T-helper 1 cell (primary cell): ENCODE results near the gene ATAD3B.
A peak's percentile ranks its signal among the peaks of the same experiment; 100 is the strongest.
"Not testable (repeated sequence)": the region's sequence is repeated elsewhere in the genome, so short reads cannot be mapped to it uniquely, and the experiment has no call there.

ENCODE experiments used
- DNase-seq, 5 donors: peaks; one replicate each; pipeline ENCODE4 v3.0.0-alpha.2; 2012 to 2020

Gene ATAD3B

DNA sequence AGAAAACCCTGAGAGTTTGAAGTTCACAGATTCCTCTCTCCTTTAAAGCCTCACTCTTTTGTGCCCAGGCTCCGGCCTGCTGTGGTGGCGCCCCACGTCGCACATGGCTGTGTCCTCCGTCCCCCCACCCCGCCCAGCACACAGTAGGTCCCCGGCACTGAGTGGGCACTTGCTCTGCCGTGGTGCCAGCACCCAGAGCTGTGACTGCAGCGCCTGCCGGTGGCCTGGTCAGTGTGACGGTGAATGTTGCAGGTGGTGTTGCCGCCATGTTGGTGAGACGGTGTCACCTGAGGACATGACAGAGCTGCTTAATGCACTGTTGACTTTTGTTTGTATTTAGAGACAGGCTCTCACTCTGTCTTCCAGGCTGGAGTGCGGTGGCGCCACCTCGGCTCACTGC, 18.7 kb upstream of the ATAD3B start:
- DNase-seq, result no peak

DNA sequence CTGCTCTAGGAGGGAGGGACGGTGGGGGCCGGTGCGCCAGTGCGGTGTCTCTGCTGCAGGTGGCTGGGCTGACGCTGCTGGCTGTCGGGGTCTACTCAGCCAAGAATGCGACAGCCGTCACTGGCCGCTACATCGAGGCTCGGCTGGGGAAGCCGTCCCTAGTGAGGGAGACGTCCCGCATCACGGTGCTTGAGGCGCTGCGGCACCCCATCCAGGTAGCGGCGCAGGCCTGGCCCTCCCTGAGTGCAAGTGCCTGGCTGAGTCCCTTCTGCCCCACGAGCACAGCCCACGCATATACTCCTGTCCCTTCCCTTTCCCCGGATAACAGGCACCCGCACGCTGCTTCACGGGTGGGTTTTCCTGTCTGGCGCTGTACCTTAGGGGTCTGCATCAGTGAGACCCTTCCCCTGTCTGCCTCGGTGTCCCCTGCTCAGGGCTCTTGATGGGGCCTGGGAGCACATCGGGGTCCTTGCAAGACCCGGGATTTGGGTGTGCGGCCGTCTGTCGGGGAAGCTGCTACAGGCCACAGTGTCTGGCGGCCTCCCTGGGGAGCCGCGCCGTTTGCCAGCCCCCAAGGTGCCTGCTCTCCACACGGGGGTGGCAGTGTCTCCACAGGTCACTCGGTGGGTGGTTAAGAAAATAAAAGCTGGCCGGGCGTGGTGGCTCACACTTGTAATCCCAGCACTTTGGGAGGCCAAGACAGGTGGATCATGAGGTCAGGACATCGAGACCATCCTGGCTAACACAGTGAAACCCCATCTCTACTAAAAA, 17.1 kb upstream of the ATAD3B start:
- not testable (repeated sequence) for DNase-seq

DNA sequence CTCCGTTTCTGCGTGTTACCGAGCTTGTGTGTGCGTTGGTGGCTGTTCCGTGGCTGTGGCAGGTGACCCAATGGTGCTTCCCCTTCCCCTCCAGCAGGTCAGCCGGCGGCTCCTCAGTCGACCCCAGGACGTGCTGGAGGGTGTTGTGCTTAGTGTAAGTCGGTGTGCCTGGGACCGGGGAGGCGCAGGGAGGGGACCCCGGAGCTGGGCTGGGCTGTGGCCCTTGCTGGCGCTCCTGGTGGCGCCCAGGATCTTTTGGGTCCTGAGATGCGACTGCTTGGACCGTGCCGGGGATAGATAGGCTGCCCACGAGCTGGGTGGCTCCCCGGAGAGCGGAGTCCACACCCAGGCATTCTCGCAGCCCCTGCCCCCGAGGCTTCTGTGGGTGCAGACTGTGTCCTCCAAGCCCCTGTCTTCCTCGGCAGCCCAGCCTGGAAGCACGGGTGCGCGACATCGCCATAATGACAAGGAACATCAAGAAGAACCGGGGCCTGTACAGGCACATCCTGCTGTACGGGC, 16.1 kb upstream of the ATAD3B start:
- DNase-seq, result no peak

DNA sequence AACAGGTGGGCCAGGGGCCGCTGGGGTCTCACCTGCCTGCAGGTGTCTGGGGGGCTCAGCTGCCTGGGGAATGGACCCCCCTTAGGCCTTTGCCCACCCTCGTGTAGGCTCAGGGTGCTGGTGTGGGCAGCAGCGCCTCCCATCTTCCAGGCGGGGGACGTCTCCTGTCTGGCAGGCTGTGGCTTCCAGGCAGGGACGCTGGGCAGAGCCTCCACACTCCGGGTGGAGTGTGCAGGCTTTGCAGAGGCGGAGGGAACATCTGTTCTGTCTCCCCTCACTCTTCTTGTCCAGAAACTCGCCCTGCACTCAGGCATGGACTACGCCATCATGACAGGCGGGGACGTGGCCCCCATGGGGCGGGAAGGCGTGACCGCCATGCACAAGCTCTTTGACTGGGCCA, 15.6 kb upstream of the ATAD3B start:
- DNase-seq, result not testable (repeated sequence)

DNA sequence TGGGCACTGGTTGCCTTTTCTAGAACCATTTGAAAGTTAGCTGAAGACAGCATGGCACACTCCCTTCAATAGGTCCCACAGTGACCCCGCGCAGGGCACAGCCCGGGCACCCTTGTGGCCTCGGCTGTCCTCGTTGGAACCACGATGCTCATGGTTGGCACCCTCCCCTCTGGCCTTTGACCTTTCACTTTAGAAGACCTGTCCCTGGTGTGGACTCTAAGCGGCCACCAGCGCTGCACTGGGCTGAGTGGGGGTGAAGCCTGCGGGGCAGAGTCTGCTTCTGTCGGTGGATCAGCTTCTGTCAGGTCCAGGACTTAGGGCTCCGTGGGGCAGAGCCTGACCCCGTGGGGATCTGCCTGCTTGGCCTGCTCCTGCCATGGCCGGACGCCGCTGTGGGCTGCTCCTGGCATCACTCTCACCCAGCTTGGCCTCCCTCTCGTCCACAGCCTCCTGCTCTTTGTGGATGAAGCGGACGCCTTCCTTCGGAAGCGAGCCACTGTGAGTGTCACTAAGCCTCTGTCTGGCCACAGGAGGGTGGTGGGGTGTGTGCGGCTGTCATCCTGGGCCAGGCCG, 14.8 kb upstream of the ATAD3B start:
- not testable (repeated sequence) for DNase-seq

DNA sequence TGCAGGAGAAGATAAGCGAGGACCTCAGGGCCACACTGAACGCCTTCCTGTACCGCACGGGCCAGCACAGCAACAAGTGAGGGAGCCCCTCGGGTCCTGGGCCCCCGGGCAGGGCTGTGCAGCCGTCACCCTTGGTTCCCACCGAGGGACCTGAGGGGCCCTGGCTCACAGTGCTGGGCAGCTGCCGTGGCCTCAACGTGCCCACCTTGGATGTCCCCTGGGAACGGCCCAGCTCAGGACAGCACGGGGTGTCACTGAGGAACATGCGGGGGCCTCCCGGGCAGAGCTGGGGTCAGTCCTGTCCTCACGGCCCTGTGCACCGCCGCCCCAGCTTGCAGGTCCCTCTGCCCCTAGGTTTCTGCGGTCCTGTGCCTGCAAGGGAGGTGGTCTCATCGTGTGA, 12.4 kb upstream of the ATAD3B start:
- not testable (repeated sequence) for DNase-seq

DNA sequence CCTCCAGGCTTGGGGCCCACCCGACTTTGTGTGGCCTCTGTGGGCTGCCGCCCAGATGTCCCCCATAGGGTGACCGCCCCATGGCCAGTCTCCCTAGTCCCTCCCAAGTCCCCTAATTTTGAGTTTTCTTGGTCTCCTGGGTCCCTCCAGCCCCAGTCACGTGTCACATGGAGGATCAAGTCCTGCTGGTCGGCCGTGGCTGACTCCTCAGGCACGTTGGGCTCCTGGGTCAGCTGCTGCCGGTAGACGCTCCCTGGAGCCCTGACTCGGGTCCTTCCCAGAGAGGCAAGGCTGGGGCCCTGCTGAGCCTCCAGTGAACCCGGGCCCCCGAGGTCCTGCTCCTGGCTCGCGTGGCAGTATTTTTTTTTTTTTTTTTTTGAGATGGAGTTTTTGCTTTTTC, 11.9 kb upstream of the ATAD3B start:
- DNase-seq, result not testable (repeated sequence)

DNA sequence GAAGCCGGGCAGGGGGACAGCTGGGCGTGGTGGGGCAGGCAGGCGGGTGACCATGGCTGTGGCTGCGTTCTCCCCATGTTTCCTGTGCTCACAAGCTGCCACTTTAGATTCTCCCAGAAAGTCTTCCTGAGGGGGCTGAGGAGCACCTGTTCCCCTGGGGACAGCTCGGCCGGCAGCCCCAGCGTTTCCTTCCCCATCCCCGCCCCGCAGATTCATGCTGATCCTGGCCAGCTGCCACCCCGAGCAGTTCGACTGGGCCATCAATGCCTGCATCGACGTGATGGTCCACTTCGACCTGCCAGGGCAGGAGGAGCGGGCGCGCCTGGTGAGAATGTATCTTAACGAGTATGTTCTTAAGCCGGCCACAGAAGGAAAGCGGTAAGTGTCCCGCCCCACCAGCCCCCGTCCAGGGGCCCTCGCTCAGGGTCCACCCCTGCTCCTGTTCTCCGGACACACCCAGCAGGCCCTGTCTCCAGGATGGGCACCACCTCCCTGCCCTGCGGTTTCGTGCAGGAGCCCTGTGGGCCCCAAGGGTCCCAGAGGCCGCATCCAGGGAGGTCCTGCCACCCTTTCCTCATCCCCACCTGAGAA, 10.9 kb upstream of the ATAD3B start:
- DNase-seq, result no peak

DNA sequence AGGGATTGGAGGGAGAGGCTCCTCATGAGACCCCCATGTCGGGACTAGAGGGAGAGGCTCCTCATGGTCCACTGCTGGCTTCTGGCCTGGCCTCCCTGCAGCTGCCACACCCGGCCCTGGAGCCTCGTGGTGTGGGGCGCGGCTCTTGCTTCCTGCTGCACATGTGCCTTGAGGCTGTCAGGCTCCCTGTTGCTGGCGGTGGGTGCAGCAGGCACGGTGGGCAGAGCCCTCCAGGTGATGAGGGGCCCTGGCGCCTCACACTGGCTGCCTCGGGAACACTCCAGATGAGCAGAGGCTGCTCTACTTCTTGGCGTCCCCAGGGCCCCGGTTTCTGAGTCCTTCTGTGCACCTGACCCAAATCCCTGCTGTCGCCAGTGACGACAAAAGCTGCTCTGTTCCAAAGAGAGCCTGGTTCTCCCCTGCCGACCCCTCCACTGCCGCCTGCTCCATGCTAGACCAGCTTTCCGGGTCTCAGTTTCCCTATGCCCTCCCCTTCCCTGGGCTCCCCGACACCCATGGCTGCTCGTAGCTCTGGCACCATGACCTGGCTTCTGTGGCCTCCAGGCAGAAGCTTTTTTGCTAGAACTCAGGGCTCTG, 9.7 kb upstream of the ATAD3B start:
- no peak for DNase-seq

DNA sequence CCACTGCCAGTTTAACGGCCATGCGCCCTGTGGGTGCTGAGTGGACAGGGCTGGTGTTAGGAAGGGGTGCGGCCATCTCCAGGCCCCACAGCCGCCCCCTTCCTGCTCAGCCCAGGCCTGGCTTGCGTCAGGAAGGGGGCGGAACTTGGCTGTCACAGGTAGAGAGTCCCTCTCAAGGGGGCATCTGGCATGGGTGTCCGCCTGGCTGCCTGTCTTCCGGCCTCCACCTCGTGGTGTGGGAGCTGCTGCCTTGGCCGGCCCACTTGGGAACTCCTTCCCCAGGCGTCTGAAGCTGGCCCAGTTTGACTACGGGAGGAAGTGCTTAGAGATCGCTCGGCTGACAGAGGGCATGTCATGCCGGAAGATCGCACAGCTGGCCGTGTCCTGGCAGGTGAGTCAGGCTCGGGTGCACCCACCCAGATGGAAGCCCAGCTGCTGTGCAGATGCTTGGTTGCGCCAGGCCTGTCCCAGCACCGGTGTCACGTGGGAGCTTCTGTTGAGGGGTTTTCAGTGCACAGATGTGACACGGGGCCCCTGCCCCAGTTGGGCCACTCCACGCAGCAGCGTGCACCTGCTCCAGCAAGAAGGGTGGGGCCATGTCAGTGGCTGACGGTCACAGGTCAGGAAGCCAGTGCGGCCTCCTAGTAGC, 9.1 kb upstream of the ATAD3B start:
- peak in 1 of 5 donors; percentile 9 for DNase-seq

DNA sequence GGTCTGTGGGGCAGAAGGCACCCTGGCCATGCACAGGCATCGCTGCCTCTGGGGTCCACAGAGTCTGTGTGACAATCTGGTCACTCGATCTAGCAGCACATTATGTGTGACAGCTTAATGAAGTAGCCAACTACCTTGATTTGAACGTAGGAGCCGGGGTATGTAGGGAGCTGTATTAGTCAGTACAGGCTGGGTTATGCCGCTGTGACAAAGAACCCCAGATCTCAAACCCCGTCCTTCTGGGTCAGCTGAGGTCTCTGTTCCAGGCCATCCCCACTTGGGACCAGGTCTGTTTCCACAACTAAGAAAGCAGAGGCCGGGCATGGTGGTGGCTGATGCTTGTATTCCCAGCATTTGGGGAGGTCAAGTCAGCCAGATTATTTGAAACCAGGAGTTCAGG, 8.3 kb upstream of the ATAD3B start:
- DNase-seq, result no peak

DNA sequence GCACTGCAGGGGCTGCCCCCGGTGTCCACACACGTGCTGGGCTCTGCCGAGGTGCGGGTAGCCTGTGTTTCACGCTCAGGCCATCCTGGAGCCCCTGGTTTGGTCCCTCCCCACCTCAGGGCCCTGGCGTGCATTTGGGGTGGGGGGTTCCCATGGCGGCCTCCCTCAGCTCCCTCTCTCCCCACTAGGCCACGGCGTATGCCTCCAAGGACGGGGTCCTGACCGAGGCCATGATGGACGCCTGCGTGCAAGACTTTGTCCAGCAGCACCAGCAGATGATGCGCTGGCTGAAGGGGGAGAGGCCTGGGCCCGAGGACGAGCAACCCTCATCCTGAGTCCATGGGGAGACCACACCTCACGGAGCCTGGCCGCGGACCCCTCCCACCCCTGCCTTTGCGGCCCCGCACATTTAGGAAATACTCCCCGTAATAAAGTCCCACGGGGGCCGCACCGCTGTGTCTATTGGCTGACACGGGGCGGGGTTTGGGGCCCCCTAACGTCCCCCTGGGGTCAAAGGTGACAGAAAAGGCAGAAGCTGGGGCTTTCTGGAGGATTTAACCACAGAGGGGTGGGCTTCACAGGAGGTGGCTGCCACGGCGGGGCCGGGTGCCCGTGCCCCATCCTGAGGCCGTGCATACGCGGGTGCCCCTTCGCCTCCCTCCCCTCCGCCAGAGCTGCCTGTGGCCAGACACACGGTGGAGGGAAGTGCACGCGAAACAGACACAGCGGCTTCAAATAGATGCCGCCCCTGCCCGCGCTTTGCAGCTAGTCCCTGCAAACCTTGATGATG, 3.2 kb upstream of the ATAD3B start:
- DNase-seq, result not testable (repeated sequence)

DNA sequence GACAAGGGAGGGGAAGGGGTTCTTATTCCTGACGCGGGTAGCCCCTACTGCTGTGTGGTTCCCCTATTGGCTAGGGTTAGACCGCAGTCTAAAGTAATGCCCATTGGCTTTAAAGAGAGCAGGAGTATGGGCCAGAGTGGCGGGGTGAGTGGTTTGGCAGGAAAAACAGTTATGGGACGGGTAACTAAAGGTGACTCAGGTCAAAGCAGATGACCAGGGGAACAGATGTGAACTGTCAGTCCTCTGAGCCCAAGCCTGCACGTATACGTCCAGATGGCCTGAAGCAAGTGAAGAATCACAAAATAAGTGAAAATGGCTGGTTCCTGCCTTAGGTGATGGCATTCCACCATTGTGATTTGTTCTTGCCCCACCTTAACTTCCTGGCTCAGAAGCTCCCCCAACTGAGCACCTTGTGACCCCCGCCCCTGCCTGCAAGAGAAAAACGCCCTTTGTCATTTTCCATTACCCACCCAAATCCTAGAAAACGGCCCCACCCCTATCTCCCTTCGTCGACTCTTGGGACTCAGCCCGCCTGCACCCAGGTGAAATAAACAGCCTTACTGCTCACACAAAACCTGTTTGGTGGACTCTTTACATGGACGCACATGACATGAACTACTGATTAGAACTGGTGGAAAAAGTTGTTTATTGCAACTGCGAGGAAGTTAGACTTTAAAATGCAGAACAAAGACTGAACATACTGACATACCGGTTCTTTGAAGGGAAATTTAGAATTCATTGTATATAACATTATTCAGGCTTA, 758 bp upstream of the ATAD3B start:
- DNase-seq, result peak in 1 of 5 donors; percentile 9

DNA sequence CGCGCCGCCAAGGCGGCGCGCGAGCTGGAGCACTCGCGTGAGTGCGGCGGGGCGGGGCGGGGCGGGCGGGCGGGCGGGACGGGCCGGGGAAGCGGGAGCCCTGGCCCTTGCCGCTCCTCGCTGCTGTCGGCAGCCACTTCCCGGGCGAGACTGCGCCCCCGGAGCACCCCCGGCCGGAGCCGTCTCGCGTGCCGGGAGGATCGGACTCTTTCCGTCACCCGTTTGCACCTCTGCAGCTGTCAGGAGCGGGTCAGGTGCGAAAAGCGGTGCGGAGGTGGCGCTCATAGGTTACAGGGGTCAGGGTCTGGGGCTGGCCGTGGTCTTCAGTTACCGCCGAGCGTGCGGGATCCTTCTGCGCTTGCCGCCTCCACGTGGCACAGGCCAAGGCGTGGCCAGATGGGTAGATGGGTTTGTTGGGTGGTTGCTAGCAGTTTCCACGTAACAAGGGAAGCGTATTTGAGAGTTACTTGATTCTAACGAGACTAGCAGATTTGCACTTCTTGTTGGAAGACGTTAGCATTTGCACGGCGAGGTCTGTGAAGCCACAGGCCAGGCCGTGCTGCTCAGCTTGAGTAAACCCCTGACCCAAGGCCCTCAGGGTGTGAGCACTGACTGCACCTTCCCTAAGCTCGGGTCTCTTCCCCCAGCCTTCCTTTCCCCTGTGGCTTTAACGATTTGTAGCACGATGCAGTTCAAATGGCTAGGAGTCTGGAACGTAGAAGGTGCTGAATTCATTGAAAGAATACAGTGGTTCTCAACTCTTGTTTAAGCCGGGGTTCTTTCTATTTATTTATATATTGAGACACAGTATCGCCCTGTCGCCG, 700 bp downstream of the ATAD3B start:
- DNase-seq, result peak in 1 of 5 donors; percentile 15

DNA sequence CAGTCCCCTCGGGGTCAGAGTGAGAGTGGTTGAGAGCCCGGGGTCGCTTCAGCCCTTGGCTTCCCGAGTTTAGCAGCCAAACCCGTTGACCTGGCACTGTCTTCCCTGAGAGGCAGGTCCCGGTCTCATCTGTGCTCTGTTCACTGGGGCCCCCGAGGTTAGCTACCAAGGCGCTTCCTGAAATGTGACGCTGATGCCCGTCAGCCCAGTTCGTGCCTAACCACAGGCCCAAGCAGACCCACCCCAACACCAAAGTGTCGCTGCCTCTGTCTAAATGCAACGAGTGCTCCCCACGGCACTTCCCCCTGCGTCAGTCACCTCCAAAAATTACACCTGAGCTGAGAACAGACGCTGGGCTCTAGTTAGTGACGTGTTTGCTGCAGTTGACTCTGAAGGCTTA, 4.4 kb downstream of the ATAD3B start:
- not testable (repeated sequence) for DNase-seq

DNA sequence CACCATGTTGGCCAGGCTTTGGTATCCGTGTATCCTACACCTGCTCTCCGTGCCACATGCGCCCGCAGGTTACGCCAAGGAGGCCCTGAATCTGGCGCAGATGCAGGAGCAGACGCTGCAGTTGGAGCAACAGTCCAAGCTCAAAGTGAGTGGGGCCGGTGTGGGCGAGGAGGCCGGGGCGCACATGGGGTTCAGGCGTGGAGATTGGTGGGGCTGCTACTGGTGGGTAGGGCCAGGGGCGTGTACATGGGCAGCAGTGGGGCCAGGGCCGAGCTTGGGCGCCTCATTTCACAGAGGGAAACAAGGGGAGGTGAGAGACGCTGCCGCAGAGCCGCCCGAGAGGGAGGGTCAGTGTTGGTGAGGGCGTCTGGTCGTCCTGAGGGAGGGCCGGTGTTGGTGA, 5.6 kb downstream of the ATAD3B start:
- DNase-seq, result no peak

DNA sequence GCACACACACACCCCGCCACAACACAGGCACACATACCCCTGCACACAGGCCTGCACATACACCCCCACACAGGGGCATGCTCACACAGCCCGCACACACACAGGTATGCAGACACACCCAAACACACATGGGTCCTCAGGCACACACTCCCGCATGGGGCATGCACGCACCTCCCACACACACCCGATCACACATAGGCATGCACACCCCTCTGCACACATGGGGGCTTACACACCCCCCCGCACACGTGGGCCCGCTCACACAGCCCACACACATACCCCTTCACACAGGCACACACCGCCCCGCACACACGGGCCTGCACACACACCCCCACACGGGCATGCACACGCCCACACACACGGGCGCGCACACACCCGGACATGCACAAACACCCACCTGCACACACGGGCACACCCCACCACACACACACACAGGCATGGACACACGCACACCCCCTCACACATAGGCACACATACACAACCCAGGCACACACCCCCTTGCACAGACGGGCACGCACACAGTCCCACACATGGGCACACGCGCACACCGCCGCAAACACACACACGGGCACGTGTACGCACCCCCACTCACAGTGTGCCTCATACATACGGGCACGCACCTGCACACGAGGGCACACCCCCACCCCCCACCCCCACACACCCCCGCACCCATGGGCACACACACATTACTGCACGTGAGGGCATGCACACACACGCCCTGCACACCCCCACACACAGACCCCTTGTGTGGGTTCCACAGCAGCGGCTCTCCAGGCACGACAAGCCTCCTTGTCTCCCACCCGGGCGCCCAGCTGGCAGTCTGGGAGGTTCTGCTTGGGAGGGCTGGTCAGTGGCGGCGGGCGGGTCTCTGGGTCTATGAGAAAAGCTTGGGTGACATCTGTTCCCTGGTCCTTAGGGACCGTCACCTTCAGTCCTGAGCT, 8.3 kb downstream of the ATAD3B start:
- DNase-seq, result no peak

DNA sequence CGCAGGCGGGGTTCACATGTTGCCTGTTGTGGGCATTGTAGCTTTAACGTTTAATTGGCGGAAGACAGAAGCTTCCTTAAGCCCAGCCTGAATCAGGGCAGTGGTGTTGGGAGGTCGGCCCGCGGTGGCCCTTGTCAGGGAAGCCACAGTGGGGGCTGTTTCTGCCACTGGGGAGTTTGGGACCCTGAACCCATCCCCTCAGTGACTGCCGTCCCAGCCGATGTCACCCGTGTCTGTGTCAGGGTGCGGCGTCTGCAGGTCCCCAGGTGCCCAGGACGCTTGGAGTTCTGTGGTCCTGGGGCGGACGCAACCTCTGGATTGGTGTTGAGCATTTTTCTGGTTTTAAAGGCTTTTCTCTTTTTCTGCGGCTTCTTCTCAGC, 8.9 kb downstream of the ATAD3B start:
- DNase-seq, result not testable (repeated sequence)

DNA sequence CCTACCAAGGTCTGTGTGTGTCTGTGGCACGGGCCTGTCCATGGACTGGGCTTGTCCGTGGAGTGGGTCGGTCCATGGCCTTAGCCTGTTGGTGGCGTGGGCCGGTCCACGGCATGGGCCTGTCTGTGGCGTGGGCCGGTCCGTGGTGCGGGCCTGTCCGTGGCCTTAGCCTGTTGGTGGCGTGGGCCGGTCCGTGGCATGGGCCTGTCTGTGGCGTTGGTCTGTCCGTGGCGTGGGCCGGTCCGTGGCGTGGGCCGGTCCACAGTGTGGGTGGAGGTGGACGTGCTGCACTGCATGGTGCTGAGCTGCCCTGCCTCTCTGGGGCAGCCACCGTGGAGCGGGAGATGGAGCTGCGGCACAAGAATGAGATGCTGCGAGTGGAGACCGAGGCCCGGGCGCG, 10.2 kb downstream of the ATAD3B start:
- not testable (repeated sequence) for DNase-seq
